AML-193 (cell line): ENCODE data around the gene SUSD3.
"Not testable (repeated sequence)": the region's sequence is repeated elsewhere in the genome, so short reads cannot be mapped to it uniquely, and the experiment has no call there.

Experiments used
- DNase-seq, 2 experiments: peaks; one replicate each; lab custom pipeline; 2025; lab: John Stamatoyannopoulos, UW

Gene SUSD3

GRCh38 chr9:93058355-93059010, at the start of gene SUSD3:
SUSD3 (plus strand) TSS chr9:93058701; CDS start chr9:93058743, 42 bp downstream.
- peak; percentile 9 to 19 for DNase-seq

GRCh38 chr9:93009337-93010015, 49.0 kb upstream of the SUSD3 start:
- DNase-seq: no peak

- no peak for DNase-seq
Measured at GRCh38 chr9:93010056-93010455, 48.4 kb upstream of the SUSD3 start.

GRCh38 chr9:93010704-93011103, 47.8 kb upstream of the SUSD3 start:
- DNase-seq: no peak

GRCh38 chr9:93011114-93011513, 47.4 kb upstream of the SUSD3 start:
- DNase-seq: no peak

- no peak for DNase-seq
Measured at GRCh38 chr9:93012963-93013855, 45.3 kb upstream of the SUSD3 start.

GRCh38 chr9:93013856-93014582, 44.5 kb upstream of the SUSD3 start:
- no peak for DNase-seq

GRCh38 chr9:93015190-93015589, 43.3 kb upstream of the SUSD3 start:
- DNase-seq: not testable (repeated sequence)

- no peak for DNase-seq
Measured at GRCh38 chr9:93017621-93018020, 40.9 kb upstream of the SUSD3 start.

GRCh38 chr9:93020151-93020550, 38.4 kb upstream of the SUSD3 start:
- no peak for DNase-seq

GRCh38 chr9:93020771-93021670, 37.5 kb upstream of the SUSD3 start:
- no peak for DNase-seq

GRCh38 chr9:93022066-93022465, 36.4 kb upstream of the SUSD3 start:
- DNase-seq: no peak

GRCh38 chr9:93022721-93023520, 35.6 kb upstream of the SUSD3 start:
- no peak for DNase-seq

GRCh38 chr9:93023521-93023815, 35.0 kb upstream of the SUSD3 start:
- no peak for DNase-seq

- no peak for DNase-seq
Measured at GRCh38 chr9:93024646-93024910, 33.9 kb upstream of the SUSD3 start.

GRCh38 chr9:93024986-93025630, 33.4 kb upstream of the SUSD3 start:
- no peak for DNase-seq

GRCh38 chr9:93025736-93026135, 32.8 kb upstream of the SUSD3 start:
- no peak for DNase-seq

- no peak for DNase-seq
Measured at GRCh38 chr9:93026640-93027039, 31.9 kb upstream of the SUSD3 start.

GRCh38 chr9:93027750-93028149, 30.8 kb upstream of the SUSD3 start:
- no peak for DNase-seq

GRCh38 chr9:93028448-93029006, 30.0 kb upstream of the SUSD3 start:
- DNase-seq: peak; percentile 87 to 93
